Caki2 (cell line): ENCODE measurements around the gene TAF11L13. TPM values are rescaled to one million over a fixed set of nuclear protein-coding genes. Genes with fewer than 3 reads are reported as not detected.
"Not testable (repeated sequence)": the region's sequence is repeated elsewhere in the genome, so short reads cannot be mapped to it uniquely, and the experiment has no call there.

ENCODE experiments used
- DNase-seq: peaks from one replicate; pipeline ENCODE4 v3.0.0-alpha.2; 2015; ENCODE audit warnings: low read depth
- in situ Hi-C: cut with HindIII; loops from 2 replicates; pipeline ENCODE4 v1.10.0; 2016; ENCODE audit warnings: low sequenced_read_pairs, low pct_unique_long_range_greater_than_20kb, mixed read lengths
- total RNA-seq: library from RNA; depleted of rRNA; stranded (reverse); fragments of >200 nt; shearing (Covaris generic); gene quantifications from 2 replicates; pipeline ENCODE4 v1.2.3, GENCODE V29; 2014; ENCODE audit warnings: low replicate concordance; rRNA removed

Gene TAF11L13
- not detected in 2 replicates for total RNA-seq

DNA sequence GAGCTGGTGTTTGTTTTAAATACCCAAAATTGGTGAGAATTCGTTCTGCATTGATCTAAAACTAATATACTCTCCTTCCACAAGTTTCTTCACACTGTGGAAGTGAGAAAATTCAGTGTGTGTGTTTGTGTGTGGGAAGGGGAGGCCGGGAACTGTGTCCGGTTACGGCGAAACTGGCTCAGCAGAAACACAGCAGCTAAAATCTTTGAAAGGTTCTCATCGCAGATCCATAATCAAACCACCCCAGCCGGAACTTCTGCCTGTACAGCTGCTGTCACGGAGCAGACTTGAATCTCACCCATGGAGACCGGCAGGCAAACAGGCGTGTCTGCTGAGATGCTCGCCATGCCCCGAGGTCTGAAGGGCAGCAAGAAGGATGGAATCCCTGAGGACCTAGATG lies at the start of gene TAF11L13:
Gene TAF11L13, plus strand, starts transcription at position 301 of the 400 bp plus-strand sequence.
- DNase-seq, in situ Hi-C loops: not testable (repeated sequence)

DNA sequence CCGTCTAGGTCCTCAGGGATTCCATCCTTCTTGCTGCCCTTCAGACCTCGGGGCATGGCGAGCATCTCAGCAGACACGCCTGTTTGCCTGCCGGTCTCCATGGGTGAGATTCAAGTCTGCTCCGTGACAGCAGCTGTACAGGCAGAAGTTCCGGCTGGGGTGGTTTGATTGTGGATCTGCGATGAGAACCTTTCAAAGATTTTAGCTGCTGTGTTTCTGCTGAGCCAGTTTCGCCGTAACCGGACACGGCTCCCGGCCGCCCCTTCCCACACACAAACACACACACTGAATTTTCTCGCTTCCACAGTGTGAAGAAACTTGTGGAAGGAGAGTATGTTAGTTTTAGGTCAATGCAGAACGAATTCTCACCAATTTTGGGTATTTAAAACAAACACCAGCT lies 46.2 kb upstream of the TAF11L13 start, which contains the start of gene TAF11L7:
Gene TAF11L7, minus strand, starts transcription at position 101 of the 400 bp plus-strand sequence.
- in situ Hi-C loops, DNase-seq: not testable (repeated sequence)

DNA sequence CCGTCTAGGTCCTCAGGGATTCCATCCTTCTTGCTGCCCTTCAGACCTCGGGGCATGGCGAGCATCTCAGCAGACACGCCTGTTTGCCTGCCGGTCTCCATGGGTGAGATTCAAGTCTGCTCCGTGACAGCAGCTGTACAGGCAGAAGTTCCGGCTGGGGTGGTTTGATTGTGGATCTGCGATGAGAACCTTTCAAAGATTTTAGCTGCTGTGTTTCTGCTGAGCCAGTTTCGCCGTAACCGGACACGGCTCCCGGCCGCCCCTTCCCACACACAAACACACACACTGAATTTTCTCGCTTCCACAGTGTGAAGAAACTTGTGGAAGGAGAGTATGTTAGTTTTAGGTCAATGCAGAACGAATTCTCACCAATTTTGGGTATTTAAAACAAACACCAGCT lies 41.0 kb upstream of the TAF11L13 start, which contains the start of gene TAF11L8:
Gene TAF11L8, minus strand, starts transcription at position 101 of the 400 bp plus-strand sequence.
- DNase-seq, in situ Hi-C loops: not testable (repeated sequence)

DNA sequence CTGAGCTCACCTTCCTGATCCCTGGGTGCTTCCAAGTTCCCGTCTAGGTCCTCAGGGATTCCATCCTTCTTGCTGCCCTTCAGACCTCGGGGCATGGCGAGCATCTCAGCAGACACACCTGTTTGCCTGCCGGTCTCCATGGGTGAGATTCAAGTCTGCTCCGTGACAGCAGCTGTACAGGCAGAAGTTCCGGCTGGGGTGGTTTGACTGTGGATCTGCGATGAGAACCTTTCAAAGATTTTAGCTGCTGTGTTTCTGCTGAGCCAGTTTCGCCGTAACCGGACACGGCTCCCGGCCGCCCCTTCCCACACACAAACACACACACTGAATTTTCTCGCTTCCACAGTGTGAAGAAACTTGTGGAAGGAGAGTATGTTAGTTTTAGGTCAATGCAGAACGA lies 37.6 kb upstream of the TAF11L13 start, which contains the start of gene TAF11L9:
Gene TAF11L9, minus strand, starts transcription at position 140 of the 400 bp plus-strand sequence.
- DNase-seq, in situ Hi-C loops: not testable (repeated sequence)

DNA sequence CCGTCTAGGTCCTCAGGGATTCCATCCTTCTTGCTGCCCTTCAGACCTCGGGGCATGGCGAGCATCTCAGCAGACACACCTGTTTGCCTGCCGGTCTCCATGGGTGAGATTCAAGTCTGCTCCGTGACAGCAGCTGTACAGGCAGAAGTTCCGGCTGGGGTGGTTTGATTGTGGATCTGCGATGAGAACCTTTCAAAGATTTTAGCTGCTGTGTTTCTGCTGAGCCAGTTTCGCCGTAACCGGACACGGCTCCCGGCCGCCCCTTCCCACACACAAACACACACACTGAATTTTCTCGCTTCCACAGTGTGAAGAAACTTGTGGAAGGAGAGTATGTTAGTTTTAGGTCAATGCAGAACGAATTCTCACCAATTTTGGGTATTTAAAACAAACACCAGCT lies 34.2 kb upstream of the TAF11L13 start, which contains the start of gene TAF11L10:
Gene TAF11L10, minus strand, starts transcription at position 101 of the 400 bp plus-strand sequence.
- in situ Hi-C loops, DNase-seq: not testable (repeated sequence)

DNA sequence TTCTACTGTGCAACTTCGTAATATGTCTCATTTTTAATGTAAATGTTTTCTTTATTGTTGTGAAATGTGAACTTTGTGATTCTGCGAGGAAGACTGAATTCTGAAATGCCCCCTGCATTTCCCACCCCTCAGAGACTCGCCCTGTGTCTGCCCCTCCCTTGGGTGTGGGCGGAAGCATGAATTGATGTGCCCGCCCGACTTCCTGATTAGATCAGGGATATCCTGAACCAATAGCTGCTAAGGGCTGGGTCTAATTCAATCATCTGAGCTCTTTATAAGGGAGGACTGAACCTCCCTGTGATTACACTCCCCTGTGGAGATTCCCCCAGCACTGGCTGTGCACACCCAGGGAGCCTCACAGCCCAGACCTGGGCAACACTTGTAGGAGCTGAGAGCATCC lies 28.0 kb upstream of the TAF11L13 start, which contains the start of gene TAF11L11:
Gene TAF11L11, plus strand, starts transcription at position 304 of the 400 bp plus-strand sequence.
- in situ Hi-C loops, DNase-seq: not testable (repeated sequence)

DNA sequence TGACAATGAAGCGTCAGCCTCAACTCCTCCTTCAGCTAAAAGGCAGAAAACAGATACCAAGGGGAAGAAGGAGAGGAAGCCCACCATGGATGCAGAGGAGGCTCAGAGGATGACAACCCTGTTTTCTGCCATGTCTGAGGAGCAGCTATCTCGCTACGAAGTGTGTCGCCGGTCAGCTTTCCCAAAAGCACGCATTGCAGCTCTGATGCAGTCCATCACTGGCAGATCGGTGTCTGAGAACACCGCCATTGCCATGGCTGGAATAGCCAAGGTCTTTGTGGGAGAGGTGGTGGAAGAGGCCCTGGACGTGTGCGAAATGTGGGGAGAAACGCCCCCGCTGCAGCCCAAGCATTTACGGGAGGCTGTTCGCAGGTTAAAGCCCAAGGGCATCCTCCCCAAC lies 26.9 kb upstream of the TAF11L13 start:
- no peak for DNase-seq
- in situ Hi-C loops, result no loop called here

- DNase-seq, in situ Hi-C loops: not testable (repeated sequence)
Observed at GRCh38 chr5:17607461-17607860, 24.4 kb upstream of the TAF11L13 start.

GRCh38 chr5:17610092-17610491 lies 21.8 kb upstream of the TAF11L13 start, which contains the start of gene TAF11L12:
Gene TAF11L12 (plus strand): TSS chr5:17610392.
- in situ Hi-C loops, DNase-seq: not testable (repeated sequence)

GRCh38 chr5:17614872-17615605 lies 16.8 kb upstream of the TAF11L13 start:
- in situ Hi-C loops, result no loop called here

DNA sequence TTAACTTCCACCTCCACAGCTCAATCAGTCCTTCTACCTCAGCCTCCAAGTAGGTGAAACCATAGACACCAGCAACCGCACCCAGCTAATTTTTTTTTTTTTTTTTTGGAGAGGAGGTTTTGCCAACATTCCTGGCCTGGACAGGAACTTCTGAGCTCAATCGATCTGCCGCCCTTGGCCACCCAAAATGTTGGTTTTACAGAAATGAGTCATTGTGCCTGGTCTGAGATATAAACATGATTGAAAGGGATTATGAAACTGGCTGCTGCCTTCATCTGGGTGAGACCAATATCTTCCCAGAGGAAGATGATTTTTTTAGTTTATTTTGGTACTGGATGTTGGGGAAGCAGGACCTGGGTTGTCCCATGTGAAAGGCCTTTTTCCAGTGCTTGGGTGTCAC lies 12.5 kb upstream of the TAF11L13 start:
- in situ Hi-C loops, result no loop called here
- no peak for DNase-seq

More at GRCh38 chr5:17614872-17615605, 16.8 kb upstream of the TAF11L13 start:
- no peak for DNase-seq

- in situ Hi-C loops, result no loop called here
- DNase-seq, result no peak
Observed at GRCh38 chr5:17620627-17621026, 11.3 kb upstream of the TAF11L13 start.

GRCh38 chr5:17625686-17626085 lies 6.2 kb upstream of the TAF11L13 start:
- no peak for DNase-seq
- in situ Hi-C loops, result no loop called here

DNA sequence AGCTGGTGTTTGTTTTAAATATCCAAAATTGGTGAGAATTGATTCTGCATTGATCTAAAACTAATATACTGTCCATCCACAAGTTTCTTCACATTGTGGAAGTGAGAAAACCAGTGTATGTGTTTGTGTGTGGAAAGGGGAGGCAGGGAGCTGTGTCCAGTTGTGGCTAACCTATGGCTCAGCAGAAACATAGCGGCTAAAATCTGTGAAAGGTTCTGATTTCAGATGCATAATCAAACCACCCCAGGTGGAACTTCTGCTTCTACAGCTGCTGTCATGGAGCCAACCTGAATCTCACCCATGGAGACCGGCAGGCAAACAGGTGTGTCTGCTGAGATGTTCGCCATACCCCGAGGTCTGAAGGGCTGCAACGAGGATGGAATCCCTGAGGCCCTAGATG lies 2.3 kb downstream of the TAF11L13 start, which contains the start of gene TAF11L14:
Gene TAF11L14, plus strand, starts transcription at position 301 of the 400 bp plus-strand sequence.
- in situ Hi-C loops, result no loop called here
- DNase-seq, result no peak

GRCh38 chr5:17649232-17649631 lies 17.3 kb downstream of the TAF11L13 start:
- in situ Hi-C loops, DNase-seq: not testable (repeated sequence)

GRCh38 chr5:17655201-17655759 lies 23.4 kb downstream of the TAF11L13 start:
- DNase-seq, in situ Hi-C loops: not testable (repeated sequence)

GRCh38 chr5:17655921-17656320 lies 24.0 kb downstream of the TAF11L13 start:
- no peak for DNase-seq

GRCh38 chr5:17663182-17663581 lies 31.3 kb downstream of the TAF11L13 start:
- in situ Hi-C loops, result no loop called here
- no peak for DNase-seq

More at GRCh38 chr5:17655921-17656320, 24.0 kb downstream of the TAF11L13 start:
- in situ Hi-C loops, result no loop called here

DNA sequence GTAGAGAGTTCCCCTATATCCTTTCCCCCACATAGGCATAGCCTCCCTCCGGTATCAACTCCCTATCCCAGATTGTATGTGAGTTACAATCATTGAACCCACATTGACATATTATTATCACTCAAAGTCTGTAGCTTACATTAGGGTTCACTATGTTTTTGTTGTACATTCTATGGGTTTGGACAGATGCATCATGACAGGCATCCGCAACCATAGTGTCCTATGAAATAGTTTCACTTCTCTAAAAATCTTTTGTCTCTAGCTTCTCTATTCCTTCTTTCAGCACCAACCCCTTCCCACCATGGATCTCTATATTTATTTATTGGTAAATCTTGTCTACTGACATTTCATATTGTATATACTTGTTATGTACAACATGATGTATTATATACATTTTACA lies 33.9 kb downstream of the TAF11L13 start:
- no peak for DNase-seq
- in situ Hi-C loops, result no loop called here
